ENCODE results near the gene CNNM3. TPM values are rescaled to one million over a fixed set of nuclear protein-coding genes. Genes with fewer than 3 reads are reported as not detected.

CNNM3 gene
- total RNA-seq, 1 experiment from 2014 or later = 13.8 TPM

- peak overlapping the region; percentile 95; the same call in 1 of the 2 replicates for H3K4me3 ChIP-seq (ENCODE audit: insufficient read depth, low read depth, low read length)
- peaks cover 2% of the 10 kb centered on the region; the same call in 1 of the 2 replicates for H3K27me3 ChIP-seq (ENCODE audit: control insufficient read depth, insufficient read depth, low read length)
- H3K36me3 ChIP-seq (replicated peaks; ENCODE audit: control insufficient read depth, insufficient read depth, low read length) = peaks cover 47% of the 10 kb centered on the region
- no peak for DNase-seq
These were observed 51.1 kb downstream of the CNNM3 start for GRCh38 chr2:96866986-96867755.

- peak overlapping the region; percentile 95 for H3K4me3 ChIP-seq (ENCODE audit: insufficient read depth, low read depth, low read length)
- no peak for DNase-seq
- peaks cover 45% of the 10 kb centered on the region for H3K36me3 ChIP-seq (replicated peaks; ENCODE audit: control insufficient read depth, insufficient read depth, low read length)
- H3K27me3 ChIP-seq (ENCODE audit: control insufficient read depth, insufficient read depth, low read length) = peaks cover 2% of the 10 kb centered on the region; the same call in 1 of the 2 replicates
These were observed 51.9 kb downstream of the CNNM3 start for GRCh38 chr2:96867756-96868554.

- peak; percentile 97 for DNase-seq
- peaks cover 38% of the 10 kb centered on the region for H3K36me3 ChIP-seq (replicated peaks; ENCODE audit: control insufficient read depth, insufficient read depth, low read length)
- H3K4me3 ChIP-seq (ENCODE audit: insufficient read depth, low read depth, low read length) = peak overlapping the region; percentile 95
- peaks cover 2% of the 10 kb centered on the region; the same call in 1 of the 2 replicates for H3K27me3 ChIP-seq (ENCODE audit: control insufficient read depth, insufficient read depth, low read length)
These were observed 52.6 kb downstream of the CNNM3 start for GRCh38 chr2:96868555-96869280.

- peak; percentile 93 for DNase-seq
- Histone ChIP-seq H3K4me3 (ENCODE audit: insufficient read depth, low read depth, low read length) (peak overlapping the region; percentile 95), H3K27me3 (ENCODE audit: control insufficient read depth, insufficient read depth, low read length) (peaks cover 2% of the 10 kb centered on the region; the same call in 1 of the 2 replicates), H3K36me3 (replicated peaks; ENCODE audit: control insufficient read depth, insufficient read depth, low read length) (peaks cover 32% of the 10 kb centered on the region)
These were observed 53.3 kb downstream of the CNNM3 start for GRCh38 chr2:96869281-96869821.

GRCh38 chr2:96869822-96870625, 54.0 kb downstream of the CNNM3 start, which contains the start of gene SEMA4C:
Gene SEMA4C, minus strand, starts transcription at chr2:96870080. Its CDS starts 2,194 bp downstream, at chr2:96867886.
- peak; percentile 90 for DNase-seq
- H3K27me3 ChIP-seq (ENCODE audit: control insufficient read depth, insufficient read depth, low read length) = peaks cover 2% of the 10 kb centered on the region; the same call in 1 of the 2 replicates
- H3K4me3 ChIP-seq (ENCODE audit: insufficient read depth, low read depth, low read length) = peak within 1 kb of the TSS; percentile 95
- peaks cover 25% of the 10 kb centered on the region for H3K36me3 ChIP-seq (replicated peaks; ENCODE audit: control insufficient read depth, insufficient read depth, low read length)

GRCh38 chr2:96870626-96871255, 54.7 kb downstream of the CNNM3 start:
- H3K27me3 ChIP-seq (ENCODE audit: control insufficient read depth, insufficient read depth, low read length) = peaks cover 2% of the 10 kb centered on the region; the same call in 1 of the 2 replicates
- DNase-seq = no peak
- peak overlapping the region; percentile 95 for H3K4me3 ChIP-seq (ENCODE audit: insufficient read depth, low read depth, low read length)
- peaks cover 18% of the 10 kb centered on the region for H3K36me3 ChIP-seq (replicated peaks; ENCODE audit: control insufficient read depth, insufficient read depth, low read length)

GRCh38 chr2:96872591-96873349, 56.7 kb downstream of the CNNM3 start:
- no peaks in the 10 kb centered on the region for H3K36me3 ChIP-seq (replicated peaks; ENCODE audit: control insufficient read depth, insufficient read depth, low read length)
- peaks cover 2% of the 10 kb centered on the region; the same call in 1 of the 2 replicates for H3K27me3 ChIP-seq (ENCODE audit: control insufficient read depth, insufficient read depth, low read length)
- H3K4me3 ChIP-seq (ENCODE audit: insufficient read depth, low read depth, low read length) = no peak overlapping the region
- DNase-seq = no peak

GRCh38 chr2:96873651-96874096, 57.6 kb downstream of the CNNM3 start:
- Histone ChIP-seq H3K36me3 (replicated peaks; ENCODE audit: control insufficient read depth, insufficient read depth, low read length) (no peaks in the 10 kb centered on the region), H3K27me3 (ENCODE audit: control insufficient read depth, insufficient read depth, low read length) (peaks cover 2% of the 10 kb centered on the region; the same call in 1 of the 2 replicates), H3K4me3 (ENCODE audit: insufficient read depth, low read depth, low read length) (no peak overlapping the region)
- DNase-seq = no peak

- no peak for DNase-seq
- Histone ChIP-seq H3K36me3 (replicated peaks; ENCODE audit: control insufficient read depth, insufficient read depth, low read length) (no peaks in the 10 kb centered on the region), H3K27me3 (ENCODE audit: control insufficient read depth, insufficient read depth, low read length) (peaks cover 2% of the 10 kb centered on the region; the same call in 1 of the 2 replicates), H3K4me3 (ENCODE audit: insufficient read depth, low read depth, low read length) (no peak overlapping the region)
These were observed 58.2 kb downstream of the CNNM3 start for GRCh38 chr2:96874198-96874831.

- no peak overlapping the region for H3K4me3 ChIP-seq (ENCODE audit: insufficient read depth, low read depth, low read length)
- H3K27me3 ChIP-seq (ENCODE audit: control insufficient read depth, insufficient read depth, low read length) = peaks cover under 1% of the 10 kb centered on the region; the same call in 1 of the 2 replicates
- peak; percentile 88 for DNase-seq
- H3K36me3 ChIP-seq (replicated peaks; ENCODE audit: control insufficient read depth, insufficient read depth, low read length) = no peaks in the 10 kb centered on the region
These were observed 59.6 kb downstream of the CNNM3 start for GRCh38 chr2:96875498-96876268.

- DNase-seq = no peak
- no peaks in the 10 kb centered on the region for H3K27me3 ChIP-seq (ENCODE audit: control insufficient read depth, insufficient read depth, low read length)
- no peak overlapping the region for H3K4me3 ChIP-seq (ENCODE audit: insufficient read depth, low read depth, low read length)
- H3K36me3 ChIP-seq (replicated peaks; ENCODE audit: control insufficient read depth, insufficient read depth, low read length) = no peaks in the 10 kb centered on the region
These were observed 60.4 kb downstream of the CNNM3 start for GRCh38 chr2:96876269-96877041.

All from H7 (cell line).